Measurements from ENCODE around the gene NCCRP1. TPM values are rescaled to one million over a fixed set of nuclear protein-coding genes. Genes with fewer than 3 reads are reported as not detected.

Gene NCCRP1
- polyA plus RNA-seq, 1 of the 3 experiments (the other 2 are of a cell fraction), result not detected

DNA sequence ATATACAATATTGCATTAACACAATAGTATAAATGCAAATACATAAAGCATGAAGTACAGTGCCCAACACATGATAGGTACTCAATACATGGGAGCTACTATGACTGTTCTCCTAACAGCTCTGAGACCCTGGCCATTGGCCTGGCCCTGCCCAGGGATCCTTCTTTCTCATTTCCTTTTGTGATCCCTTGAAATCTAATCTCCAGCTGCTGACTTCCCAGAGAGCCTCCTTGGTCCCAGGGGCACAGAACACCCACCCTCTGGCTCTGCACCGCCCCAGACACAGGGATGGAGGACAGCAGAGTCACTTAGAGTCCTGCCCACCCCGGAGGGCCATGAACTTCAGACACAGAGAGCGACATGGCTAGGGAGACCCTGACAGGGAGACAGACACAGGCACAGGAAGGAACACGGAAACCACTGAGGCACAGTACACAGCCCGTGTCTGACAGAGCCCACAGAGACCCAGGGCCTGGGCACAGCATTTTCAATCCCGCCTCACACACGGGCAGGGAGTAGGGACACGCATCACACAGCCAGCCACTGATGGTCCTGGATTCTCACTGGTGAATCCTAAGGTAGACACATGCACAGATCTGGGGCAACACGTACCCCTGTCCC is 11.5 kb downstream of the NCCRP1 start:
- Histone ChIP-seq H3F3A (replicated peaks; ENCODE audit: insufficient read depth) (no peaks in the 10 kb centered on the region), H2AFZ (ENCODE audit: low read depth) (no peak overlapping the region), H3K36me3 (replicated peaks in 1 of 2; ENCODE audit: control insufficient read depth in 1 of 2, insufficient read depth in 2 of 2, low read length in 1 of 2) (no peaks in the 10 kb centered on the region), H3K4me2 (no peak overlapping the region), H3K4me1 (ENCODE audit: control insufficient read depth in 1 of 2, insufficient read depth in 2 of 2, low read depth in 1 of 2, low read length in 1 of 2) (no peaks in the 10 kb centered on the region), H3K27me3 (ENCODE audit: insufficient read depth) (peaks cover 17% of the 10 kb centered on the region), H4K20me1 (ENCODE audit: insufficient read depth) (no peaks in the 10 kb centered on the region), H3K9ac (no peak overlapping the region), H3K27ac (ENCODE audit: low read depth in 2 of 2, low read length in 1 of 2) (no peak overlapping the region), H3K4me3 (ENCODE audit: low read depth in 2 of 2, low read length in 1 of 2) (no peak overlapping the region), H3K9me3 (no peaks in the 10 kb centered on the region), H3K79me2 (ENCODE audit: insufficient read depth) (no peaks in the 10 kb centered on the region), H3K9me2 (no peaks in the 10 kb centered on the region)
- 56% methylated on average over 9 of the region's 9 CpGs for WGBS (ENCODE audit: low lambda C conversion rate)
- ChIA-PET CTCF (no interaction called here), POLR2A (no interaction called here)
- TF ChIP-seq, protein P1, sequence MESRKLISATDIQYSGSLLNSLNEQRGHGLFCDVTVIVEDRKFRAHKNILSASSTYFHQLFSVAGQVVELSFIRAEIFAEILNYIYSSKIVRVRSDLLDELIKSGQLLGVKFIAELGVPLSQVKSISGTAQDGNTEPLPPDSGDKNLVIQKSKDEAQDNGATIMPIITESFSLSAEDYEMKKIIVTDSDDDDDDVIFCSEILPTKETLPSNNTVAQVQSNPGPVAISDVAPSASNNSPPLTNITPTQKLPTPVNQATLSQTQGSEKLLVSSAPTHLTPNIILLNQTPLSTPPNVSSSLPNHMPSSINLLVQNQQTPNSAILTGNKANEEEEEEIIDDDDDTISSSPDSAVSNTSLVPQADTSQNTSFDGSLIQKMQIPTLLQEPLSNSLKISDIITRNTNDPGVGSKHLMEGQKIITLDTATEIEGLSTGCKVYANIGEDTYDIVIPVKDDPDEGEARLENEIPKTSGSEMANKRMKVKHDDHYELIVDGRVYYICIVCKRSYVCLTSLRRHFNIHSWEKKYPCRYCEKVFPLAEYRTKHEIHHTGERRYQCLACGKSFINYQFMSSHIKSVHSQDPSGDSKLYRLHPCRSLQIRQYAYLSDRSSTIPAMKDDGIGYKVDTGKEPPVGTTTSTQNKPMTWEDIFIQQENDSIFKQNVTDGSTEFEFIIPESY (IDR thresholded peaks at IDR 0.05; ENCODE audit: borderline replicate concordance, low read depth), result no peak
- TF ChIP-seq FOXJ3 (CRISPR knock-in tag; IDR thresholded peaks at IDR 0.05) (no peak), GATA2 (CRISPR knock-in tag; IDR thresholded peaks at IDR 0.05) (no peak), SMC3 (IDR thresholded peaks at IDR 0.05; ENCODE audit: low read depth, low read length) (no peak), USF1 (IDR thresholded peaks at IDR 0.05; ENCODE audit: borderline replicate concordance, low read depth) (no peak), USF2 (IDR thresholded peaks at IDR 0.05; ENCODE audit: borderline replicate concordance, low read depth, low read length) (no peak), TEAD4 (IDR thresholded peaks at IDR 0.05; ENCODE audit: borderline replicate concordance, insufficient read depth) (no peak), IRF3 (IDR thresholded peaks at IDR 0.05; ENCODE audit: low read depth, low read length) (no peak), GABPA (IDR thresholded peaks at IDR 0.05; ENCODE audit: low read depth) (no peak), MEF2A (IDR thresholded peaks at IDR 0.05; ENCODE audit: borderline replicate concordance, low read depth) (no peak), TCF12 (IDR thresholded peaks at IDR 0.05) (no peak), TAF1 (IDR thresholded peaks at IDR 0.05; ENCODE audit: borderline replicate concordance, low read depth, low read length) (no peak), MXI1 (IDR thresholded peaks at IDR 0.05; ENCODE audit: low read depth, low read length) (no peak), PBX3 (IDR thresholded peaks at IDR 0.05) (no peak), RFX5 (IDR thresholded peaks at IDR 0.05; ENCODE audit: low read length) (no peak), EP300 (IDR thresholded peaks at IDR 0.05; ENCODE audit: borderline replicate concordance in 1 of 2, low read depth in 1 of 2, low read length in 1 of 2) (no peak), RXRA (IDR thresholded peaks at IDR 0.05; ENCODE audit: borderline replicate concordance, low read depth) (no peak), CHD2 (IDR thresholded peaks at IDR 0.05; ENCODE audit: low read length, partially characterized antibody) (no peak), NFIC (IDR thresholded peaks at IDR 0.05; ENCODE audit: borderline replicate concordance) (no peak), YY1 (IDR thresholded peaks at IDR 0.05; ENCODE audit: low read depth) (no peak)
- DNase-seq, result no peak
